DND-41 (cell line): ENCODE measurements around the gene OR14A2.

Experiments
- EZH2 ChIP-seq: IDR thresholded peaks from 3 replicates; pipeline ENCODE4 v1.6.1; 2012; ENCODE audit warnings: borderline replicate concordance, low read depth, mild to moderate bottlenecking, moderate library complexity, low read length, inconsistent platforms; ENCODE audit not compliant: severe bottlenecking
- TF ChIP-seq, protein P1 (sequence below): IDR thresholded peaks from 2 replicates; pipeline ENCODE4 v1.5.1; 2012; ENCODE audit warnings: borderline replicate concordance, low read length, moderate library complexity, mild to moderate bottlenecking; ENCODE audit not compliant: poor library complexity, severe bottlenecking; ENCODE audit errors: extremely low read depth

DNA sequence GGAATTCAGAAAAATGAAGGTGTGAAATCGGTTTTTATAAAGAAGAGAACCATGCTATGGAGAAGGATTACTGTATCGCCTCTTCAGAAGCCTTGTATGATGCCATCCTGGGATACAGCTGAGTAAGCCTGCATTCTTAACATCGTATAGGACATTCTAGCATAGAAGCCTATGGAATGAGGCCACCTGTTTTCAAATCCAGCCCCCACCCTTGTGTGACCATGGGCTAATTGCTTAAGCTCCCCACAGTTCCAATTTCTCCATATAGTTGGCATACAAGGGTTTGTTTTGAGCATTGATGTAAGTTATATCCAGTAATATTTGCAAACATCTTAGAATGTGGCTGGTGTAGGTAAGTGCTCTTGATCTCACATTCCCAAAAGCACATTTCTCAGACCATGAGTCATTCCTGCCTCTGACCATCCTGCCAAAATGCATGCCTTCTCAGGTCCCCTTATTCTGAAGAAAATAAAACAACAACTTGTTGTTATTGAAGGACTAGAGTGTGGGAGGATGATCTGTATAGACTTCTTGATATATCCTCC is 1.5 kb downstream of the OR14A2 start:
- TF ChIP-seq EZH2 = no peak
- TF ChIP-seq, protein P1, sequence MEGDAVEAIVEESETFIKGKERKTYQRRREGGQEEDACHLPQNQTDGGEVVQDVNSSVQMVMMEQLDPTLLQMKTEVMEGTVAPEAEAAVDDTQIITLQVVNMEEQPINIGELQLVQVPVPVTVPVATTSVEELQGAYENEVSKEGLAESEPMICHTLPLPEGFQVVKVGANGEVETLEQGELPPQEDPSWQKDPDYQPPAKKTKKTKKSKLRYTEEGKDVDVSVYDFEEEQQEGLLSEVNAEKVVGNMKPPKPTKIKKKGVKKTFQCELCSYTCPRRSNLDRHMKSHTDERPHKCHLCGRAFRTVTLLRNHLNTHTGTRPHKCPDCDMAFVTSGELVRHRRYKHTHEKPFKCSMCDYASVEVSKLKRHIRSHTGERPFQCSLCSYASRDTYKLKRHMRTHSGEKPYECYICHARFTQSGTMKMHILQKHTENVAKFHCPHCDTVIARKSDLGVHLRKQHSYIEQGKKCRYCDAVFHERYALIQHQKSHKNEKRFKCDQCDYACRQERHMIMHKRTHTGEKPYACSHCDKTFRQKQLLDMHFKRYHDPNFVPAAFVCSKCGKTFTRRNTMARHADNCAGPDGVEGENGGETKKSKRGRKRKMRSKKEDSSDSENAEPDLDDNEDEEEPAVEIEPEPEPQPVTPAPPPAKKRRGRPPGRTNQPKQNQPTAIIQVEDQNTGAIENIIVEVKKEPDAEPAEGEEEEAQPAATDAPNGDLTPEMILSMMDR = no peak
